IMR-90 (cell line): Measurements from ENCODE around the gene MAPK8IP3. TPM values are rescaled to one million over a fixed set of nuclear protein-coding genes. Genes with fewer than 3 reads are reported as not detected.
A peak's percentile ranks its signal among the peaks of the same experiment; 100 is the strongest.

Experiments
- ATAC-seq: fragments of 200-7000 bp; cut with Tn5 transposase; 2 replicates; pipeline ENCODE4 v1.9.1; 2020; ENCODE audit warnings: low read depth, mild to moderate bottlenecking, moderate library complexity
- BruUV-seq: library from RNA; stranded (reverse); fragments of 400-500 nt; replicated peaks from 2 replicates; lab custom pipeline; 2021; lab: Mats Ljungman, UMichigan
- CTCF ChIA-PET: fragments of 300-600 bp; formaldehyde crosslinking; extraction: SDS; loops from one replicate; lab custom pipeline; 2021; ENCODE audit warnings: antibody characterized with exemption; lab: Yijun Ruan, JAX
- POLR2A ChIA-PET: fragments of 300-600 bp; sonication (Branson Sonifier 250); formaldehyde crosslinking; loops from one replicate; lab custom pipeline; 2022; ENCODE audit warnings: antibody characterized with exemption; ENCODE audit not compliant: unreplicated experiment; lab: Charles Lee
- DNase-seq: peaks from one replicate; pipeline ENCODE4 v3.0.0; 2013
- H2AFZ ChIP-seq: replicated peaks from 2 replicates; pipeline ENCODE3; 2013; ENCODE audit warnings: low read length, mild to moderate bottlenecking; ENCODE audit not compliant: poor library complexity
- H2AK5ac ChIP-seq: 2 replicates; pipeline ENCODE4 v1.6.1; 2013; ENCODE audit warnings: low read depth, low read length, inconsistent platforms
- H2AK9ac ChIP-seq: replicated peaks from 2 replicates; pipeline ENCODE3; 2013; ENCODE audit warnings: mild to moderate bottlenecking, low read depth, low read length, moderate library complexity; ENCODE audit not compliant: poor library complexity
- H2BK120ac ChIP-seq: 2 replicates; pipeline ENCODE4 v1.6.1; 2013; ENCODE audit warnings: low read depth, low read length, inconsistent platforms
- H2BK15ac ChIP-seq: 3 replicates; pipeline ENCODE4 v1.6.1; 2013; ENCODE audit warnings: low read depth, low read length, inconsistent platforms
- H2BK20ac ChIP-seq: 2 replicates; pipeline ENCODE4 v1.6.1; 2013; ENCODE audit warnings: low read depth, mild to moderate bottlenecking, inconsistent platforms, low read length, moderate library complexity
- H2BK5ac ChIP-seq: 2 replicates; pipeline ENCODE4 v1.6.1; 2013; ENCODE audit warnings: mild to moderate bottlenecking, low read depth, low read length, inconsistent platforms; ENCODE audit not compliant: poor library complexity, severe bottlenecking
- H3K14ac ChIP-seq: replicated peaks from 2 replicates; pipeline ENCODE4 v1.6.1; 2013; ENCODE audit warnings: low read depth, low read length, inconsistent platforms
- H3K18ac ChIP-seq: 2 replicates; pipeline ENCODE4 v1.6.1; 2013; ENCODE audit warnings: low read depth, low read length, control low read depth
- H3K23ac ChIP-seq: 2 replicates; pipeline ENCODE4 v1.6.1; 2013; ENCODE audit warnings: low read depth, low read length, inconsistent platforms
- H3K27ac ChIP-seq: 2 replicates; pipeline ENCODE4 v1.5.1; 2013; ENCODE audit warnings: mild to moderate bottlenecking, control low read depth, low read length; ENCODE audit not compliant: insufficient read depth
- H3K27me3 ChIP-seq: 2 replicates; pipeline ENCODE4 v1.6.1; 2013; ENCODE audit warnings: low read length; ENCODE audit not compliant: control insufficient read depth, insufficient read depth
- H3K36me3 ChIP-seq: 2 replicates; pipeline ENCODE4 v1.6.1; 2013; ENCODE audit warnings: low read length, mixed read lengths; ENCODE audit not compliant: control insufficient read depth, insufficient read depth
- H3K4ac ChIP-seq: 2 replicates; pipeline ENCODE4 v1.6.1; 2013; ENCODE audit warnings: low read depth, low read length, inconsistent platforms
- H3K4me1 ChIP-seq: 2 replicates; pipeline ENCODE4 v1.6.1; 2013; ENCODE audit warnings: low read length, mixed read lengths; ENCODE audit not compliant: control insufficient read depth, insufficient read depth
- H3K4me2 ChIP-seq: 2 replicates; pipeline ENCODE4 v1.6.1; 2013; ENCODE audit warnings: low read depth, mild to moderate bottlenecking, control low read depth, low read length, moderate library complexity
- H3K4me3 ChIP-seq: 2 replicates; pipeline ENCODE4 v1.5.1; 2013; ENCODE audit warnings: low read depth, mild to moderate bottlenecking, control low read depth, low read length, moderate library complexity; ENCODE audit not compliant: insufficient read depth
- H3K56ac ChIP-seq: 2 replicates; pipeline ENCODE4 v1.6.1; 2013; ENCODE audit warnings: low read length, inconsistent platforms; ENCODE audit not compliant: insufficient read depth; ENCODE audit errors: extremely low read depth
- H3K79me1 ChIP-seq, 2 experiments: 2 replicates each; pipeline ENCODE4 v1.6.1; 2013; ENCODE audit warnings: low read length in 2 of 2, inconsistent platforms in 1 of 2, low read depth in 1 of 2
- H3K9ac ChIP-seq: 2 replicates; pipeline ENCODE4 v1.6.1; 2013; ENCODE audit warnings: low read depth, low read length, control low read depth
- H3K9me1 ChIP-seq: 2 replicates; pipeline ENCODE4 v1.6.1; 2013; ENCODE audit warnings: low read length, inconsistent platforms; ENCODE audit not compliant: insufficient read depth
- H3K9me3 ChIP-seq: 2 replicates; pipeline ENCODE4 v1.6.1; 2013; ENCODE audit warnings: low read length; ENCODE audit not compliant: control insufficient read depth, insufficient read depth
- H4K20me1 ChIP-seq: 2 replicates; pipeline ENCODE4 v1.6.1; 2013; ENCODE audit warnings: low read length, inconsistent platforms; ENCODE audit not compliant: insufficient read depth
- H4K5ac ChIP-seq: 2 replicates; pipeline ENCODE4 v1.6.1; 2013; ENCODE audit warnings: mild to moderate bottlenecking, low read depth, low read length, control low read depth
- H4K8ac ChIP-seq, 2 experiments: 2 replicates each; pipeline ENCODE4 v1.6.1; 2013; ENCODE audit warnings: low read depth in 2 of 2, low read length in 2 of 2, control low read depth in 1 of 2, inconsistent platforms in 1 of 2
- H4K91ac ChIP-seq: 2 replicates; pipeline ENCODE4 v1.6.1; 2013; ENCODE audit warnings: low read depth, low read length, inconsistent platforms; ENCODE audit not compliant: insufficient read depth
- CEBPB ChIP-seq: IDR thresholded peaks from 2 replicates; pipeline ENCODE4 v1.6.1; 2012; ENCODE audit warnings: low read depth, low read length, improper control_type of control experiment
- CHD1 ChIP-seq: IDR thresholded peaks from 2 replicates; pipeline ENCODE4 v1.6.1; 2012; ENCODE audit warnings: low read depth, low read length, improper control_type of control experiment
- FOS ChIP-seq: fragments of 150-350 bp; IDR thresholded peaks from 2 replicates; pipeline ENCODE4 v1.6.1; 2016; ENCODE audit warnings: low read depth, low read length
- MAFK ChIP-seq: IDR thresholded peaks from 2 replicates; pipeline ENCODE4 v1.6.1; 2012; ENCODE audit warnings: low read depth, low read length, improper control_type of control experiment
- MAZ ChIP-seq: IDR thresholded peaks from 2 replicates; pipeline ENCODE4 v1.6.1; 2012; ENCODE audit warnings: low read depth, mild to moderate bottlenecking, low read length, improper control_type of control experiment, moderate library complexity, borderline replicate concordance
- MXI1 ChIP-seq: IDR thresholded peaks from 2 replicates; pipeline ENCODE4 v1.6.1; 2012; ENCODE audit warnings: low read depth, mild to moderate bottlenecking, low read length, moderate library complexity, borderline replicate concordance
- NFE2L2 ChIP-seq: fragments of 150-350 bp; IDR thresholded peaks from 2 replicates; pipeline ENCODE4 v1.6.1; 2016; ENCODE audit warnings: low read depth, mild to moderate bottlenecking, low read length
- RAD21 ChIP-seq: IDR thresholded peaks from 2 replicates; pipeline ENCODE4 v1.6.1; 2012; ENCODE audit warnings: low read length, improper control_type of control experiment
- RCOR1 ChIP-seq: IDR thresholded peaks from 2 replicates; pipeline ENCODE4 v1.6.1; 2012; ENCODE audit warnings: mild to moderate bottlenecking, low read length, improper control_type of control experiment; ENCODE audit not compliant: insufficient replicate concordance
- RFX5 ChIP-seq: IDR thresholded peaks from 2 replicates; pipeline ENCODE4 v1.8.0; 2012; ENCODE audit warnings: low read depth, mild to moderate bottlenecking, low read length, moderate library complexity
- SMC3 ChIP-seq: fragments of 150-350 bp; IDR thresholded peaks from 2 replicates; pipeline ENCODE4 v1.6.1; 2016; ENCODE audit warnings: low read depth, mild to moderate bottlenecking, antibody characterized with exemption, low read length, moderate library complexity
- WGBS, 2 experiments: methylation state at CpG; one replicate each; pipeline versions ENCODE4 v1.1.5 to v1.1.7; 2013; ENCODE audit warnings: missing lambda C conversion rate in 2 of 2; ENCODE audit not compliant: insufficient read length in 1 of 2; ENCODE audit errors: extremely low coverage in 2 of 2; 5-methylcytosine and 5-hydroxymethylcytosine counted together
- dilution Hi-C: fragments of 300-500 bp; cut with HindIII; formaldehyde crosslinking; loops from one replicate; pipeline ENCODE4 v1.14.3; 2018; ENCODE audit warnings: low sequenced_read_pairs; ENCODE audit not compliant: unreplicated experiment
- in situ Hi-C: fragments of 300-500 bp; cut with MboI; formaldehyde crosslinking; loops from 3 replicates; pipeline ENCODE4 v1.14.3; 2019; ENCODE audit warnings: low sequenced_read_pairs, inconsistent platforms, mixed read lengths
- intact Hi-C: fragments of 100-400 bp; cut with micrococcal nuclease; formaldehyde crosslinking; loops from 2 replicates; pipeline ENCODE4 v1.10.0; 2022
- polyA plus RNA-seq, 3 experiments: library from polyadenylated mRNA; depleted of rRNA; stranded (reverse); fragments of >200 nt; gene quantifications; 2 replicates each; pipeline ENCODE4 v1.2.3, GENCODE V29; 2012; ENCODE audit warnings: low replicate concordance in 1 of 3
- total RNA-seq: library from RNA; depleted of rRNA; stranded (reverse); fragments of >200 nt; gene quantifications from 2 replicates; pipeline ENCODE4 v1.2.3, GENCODE V29; 2012
- TF ChIP-seq, protein P1 (sequence below): fragments of 150-350 bp; IDR thresholded peaks from 2 replicates; pipeline ENCODE4 v1.6.1; 2017; ENCODE audit warnings: mild to moderate bottlenecking, antibody characterized with exemption, low read length, low read depth
- TF ChIP-seq, protein P2 (sequence below): conservative IDR thresholded peaks from 2 replicates; pipeline ENCODE4 v1.5.1; 2012; ENCODE audit warnings: mild to moderate bottlenecking, low read depth, low read length, improper control_type of control experiment
- TF ChIP-seq, protein P3 (sequence below): fragments of 150-350 bp; IDR thresholded peaks from 2 replicates; pipeline ENCODE4 v1.6.1; 2016; ENCODE audit warnings: low read depth, mild to moderate bottlenecking, low read length, moderate library complexity, borderline replicate concordance

The MAPK8IP3 gene
- total and polyA plus RNA-seq, 2 of the 4 experiments (the other 2 are of a cell fraction) = 17.0 to 69.1 TPM

DNA sequence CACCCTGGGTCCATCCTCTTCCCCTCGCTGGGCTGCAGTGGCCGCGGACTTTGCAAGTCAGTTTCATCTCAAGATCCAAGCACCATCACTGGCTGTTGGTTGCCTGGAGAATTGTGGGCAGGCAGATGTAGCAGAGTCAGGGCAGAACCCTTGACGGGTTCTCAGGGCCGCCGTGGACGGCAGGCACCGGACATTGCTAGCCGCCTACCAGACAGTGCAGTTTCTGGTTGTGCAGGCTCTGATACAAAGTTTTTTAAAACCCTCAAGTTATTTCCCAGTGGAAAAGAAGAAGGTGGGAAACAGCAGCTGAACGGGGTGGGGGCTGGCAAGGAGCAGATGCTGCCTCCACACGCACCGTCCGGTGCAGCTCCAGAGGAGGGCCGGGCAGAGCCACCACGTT, 3.4 kb downstream of the MAPK8IP3 start:
- in situ Hi-C loops = no loop called here
- H2AK5ac ChIP-seq = no peak overlapping the region
- H2BK120ac ChIP-seq = no peak overlapping the region
- ATAC-seq (no peak), DNase-seq (no peak)
- no peak overlapping the region for H3K27ac ChIP-seq
- H2AK9ac ChIP-seq = no peak overlapping the region
- WGBS, 2 experiments = no CpG with 5 or more reads among the region's 15 CpGs
- H3K27me3 ChIP-seq = no peaks in the 10 kb centered on the region
- H2AFZ ChIP-seq = no peak overlapping the region
- no peak overlapping the region for H3K14ac ChIP-seq
- no peak overlapping the region for H3K56ac ChIP-seq
- peak overlapping the region; percentile 28 for H3K4me2 ChIP-seq
- H2BK5ac ChIP-seq = no peak overlapping the region
- ChIA-PET CTCF (no interaction called here), POLR2A (no interaction called here)
- no TSS peak for BruUV-seq
- no peak overlapping the region for H3K4ac ChIP-seq
- H2BK15ac ChIP-seq = no peak overlapping the region
- H3K23ac ChIP-seq = no peak overlapping the region
- H3K4me3 ChIP-seq = no peak overlapping the region
- TF ChIP-seq, protein P1, sequence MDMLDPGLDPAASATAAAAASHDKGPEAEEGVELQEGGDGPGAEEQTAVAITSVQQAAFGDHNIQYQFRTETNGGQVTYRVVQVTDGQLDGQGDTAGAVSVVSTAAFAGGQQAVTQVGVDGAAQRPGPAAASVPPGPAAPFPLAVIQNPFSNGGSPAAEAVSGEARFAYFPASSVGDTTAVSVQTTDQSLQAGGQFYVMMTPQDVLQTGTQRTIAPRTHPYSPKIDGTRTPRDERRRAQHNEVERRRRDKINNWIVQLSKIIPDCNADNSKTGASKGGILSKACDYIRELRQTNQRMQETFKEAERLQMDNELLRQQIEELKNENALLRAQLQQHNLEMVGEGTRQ = no peak
- TF ChIP-seq, protein P2, sequence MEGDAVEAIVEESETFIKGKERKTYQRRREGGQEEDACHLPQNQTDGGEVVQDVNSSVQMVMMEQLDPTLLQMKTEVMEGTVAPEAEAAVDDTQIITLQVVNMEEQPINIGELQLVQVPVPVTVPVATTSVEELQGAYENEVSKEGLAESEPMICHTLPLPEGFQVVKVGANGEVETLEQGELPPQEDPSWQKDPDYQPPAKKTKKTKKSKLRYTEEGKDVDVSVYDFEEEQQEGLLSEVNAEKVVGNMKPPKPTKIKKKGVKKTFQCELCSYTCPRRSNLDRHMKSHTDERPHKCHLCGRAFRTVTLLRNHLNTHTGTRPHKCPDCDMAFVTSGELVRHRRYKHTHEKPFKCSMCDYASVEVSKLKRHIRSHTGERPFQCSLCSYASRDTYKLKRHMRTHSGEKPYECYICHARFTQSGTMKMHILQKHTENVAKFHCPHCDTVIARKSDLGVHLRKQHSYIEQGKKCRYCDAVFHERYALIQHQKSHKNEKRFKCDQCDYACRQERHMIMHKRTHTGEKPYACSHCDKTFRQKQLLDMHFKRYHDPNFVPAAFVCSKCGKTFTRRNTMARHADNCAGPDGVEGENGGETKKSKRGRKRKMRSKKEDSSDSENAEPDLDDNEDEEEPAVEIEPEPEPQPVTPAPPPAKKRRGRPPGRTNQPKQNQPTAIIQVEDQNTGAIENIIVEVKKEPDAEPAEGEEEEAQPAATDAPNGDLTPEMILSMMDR = no peak
- TF ChIP-seq SMC3 (no peak), NFE2L2 (no peak), FOS (no peak), RAD21 (no peak), MXI1 (no peak), RCOR1 (no peak), RFX5 (no peak), CEBPB (no peak), CHD1 (no peak), MAFK (no peak), MAZ (no peak)
- TF ChIP-seq, protein P3, sequence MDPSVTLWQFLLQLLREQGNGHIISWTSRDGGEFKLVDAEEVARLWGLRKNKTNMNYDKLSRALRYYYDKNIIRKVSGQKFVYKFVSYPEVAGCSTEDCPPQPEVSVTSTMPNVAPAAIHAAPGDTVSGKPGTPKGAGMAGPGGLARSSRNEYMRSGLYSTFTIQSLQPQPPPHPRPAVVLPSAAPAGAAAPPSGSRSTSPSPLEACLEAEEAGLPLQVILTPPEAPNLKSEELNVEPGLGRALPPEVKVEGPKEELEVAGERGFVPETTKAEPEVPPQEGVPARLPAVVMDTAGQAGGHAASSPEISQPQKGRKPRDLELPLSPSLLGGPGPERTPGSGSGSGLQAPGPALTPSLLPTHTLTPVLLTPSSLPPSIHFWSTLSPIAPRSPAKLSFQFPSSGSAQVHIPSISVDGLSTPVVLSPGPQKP = no peak
- no peak overlapping the region for H4K5ac ChIP-seq
- dilution Hi-C loops = no loop called here
- H4K91ac ChIP-seq = no peak overlapping the region
- no peak overlapping the region for H2BK20ac ChIP-seq
- H3K79me1 ChIP-seq = peaks cover 18 to 78% of the 10 kb centered on the region in 2 experiments
- H3K18ac ChIP-seq = no peak overlapping the region
- no peaks in the 10 kb centered on the region for H3K36me3 ChIP-seq
- intact Hi-C loops = loop anchor here (5.0 kb wide), 2 partner anchors 97 to 217 kb away; partner anchors contain the start of genes CRAMP1, IFT140 and TELO2
- peaks cover 35% of the 10 kb centered on the region for H3K9me1 ChIP-seq
- H3K4me1 ChIP-seq = peaks cover 18% of the 10 kb centered on the region
- H4K8ac ChIP-seq = no peak overlapping the region
- no peaks in the 10 kb centered on the region for H3K9me3 ChIP-seq
- H4K20me1 ChIP-seq = peaks cover 78% of the 10 kb centered on the region
- no peak overlapping the region for H3K9ac ChIP-seq
